SU-DHL-6 (cell line): ENCODE data around the gene HELZ.

Experiments used
- H2AFZ ChIP-seq: fragments of 200-600 bp; sonication (generic); 2 replicates; pipeline ENCODE4 v1.6.1; 2014; ENCODE audit warnings: low read depth, mild to moderate bottlenecking, moderate library complexity, mixed read lengths, antibody characterized with exemption, low read length; ENCODE audit not compliant: severe bottlenecking
- H3F3A ChIP-seq: fragments of 200-600 bp; shearing (Covaris generic); 2 replicates; pipeline ENCODE4 v1.6.0; 2016; ENCODE audit warnings: antibody characterized with exemption, mild to moderate bottlenecking; ENCODE audit not compliant: insufficient read depth
- H3K27ac ChIP-seq: fragments of 200-600 bp; sonication (generic); 2 replicates; pipeline ENCODE4 v1.5.1; 2016; ENCODE audit warnings: low read depth, mild to moderate bottlenecking, low read length, moderate library complexity, mixed read lengths
- H3K27me3 ChIP-seq: fragments of 200-600 bp; sonication (generic), shearing (Covaris generic); 2 replicates; pipeline ENCODE4 v1.6.0; 2014; ENCODE audit warnings: mild to moderate bottlenecking, low read length
- H3K36me3 ChIP-seq: fragments of 200-600 bp; sonication (generic); 2 replicates; pipeline ENCODE4 v1.6.1; 2014; ENCODE audit warnings: mild to moderate bottlenecking, low read length, mixed read lengths
- H3K4me2 ChIP-seq: fragments of 300-600, 200-600 bp; shearing (Covaris generic), sonication (generic); 2 replicates; pipeline ENCODE4 v1.6.0; 2014; ENCODE audit warnings: low read length, low read depth, mild to moderate bottlenecking; ENCODE audit not compliant: poor library complexity, severe bottlenecking
- H3K4me3 ChIP-seq: fragments of 200-600 bp; sonication (generic); 2 replicates; pipeline ENCODE4 v1.5.1; 2014; ENCODE audit warnings: antibody characterized with exemption, low read length, mild to moderate bottlenecking, mixed read lengths; ENCODE audit not compliant: insufficient read depth, poor library complexity, severe bottlenecking
- H3K79me2 ChIP-seq: fragments of 200-600 bp; sonication (generic); 2 replicates; pipeline ENCODE4 v1.6.1; 2014; ENCODE audit warnings: mild to moderate bottlenecking, low read length, moderate library complexity; ENCODE audit not compliant: insufficient read depth
- H3K9ac ChIP-seq: fragments of 200-600 bp; sonication (generic); 2 replicates; pipeline ENCODE4 v1.7.0; 2014; ENCODE audit warnings: mild to moderate bottlenecking, low read length
- H3K9me2 ChIP-seq: fragments of 200-600 bp; sonication (generic); replicated peaks from 2 replicates; pipeline ENCODE4 v1.6.1; 2014; ENCODE audit warnings: low read length; ENCODE audit not compliant: insufficient read depth
- H3K9me3 ChIP-seq: fragments of 200-600 bp; sonication (generic); 2 replicates; pipeline ENCODE4 v1.6.1; 2014; ENCODE audit warnings: low read length, mixed read lengths; ENCODE audit not compliant: insufficient read depth
- H4K20me1 ChIP-seq: fragments of 200-600 bp; sonication (generic); 2 replicates; pipeline ENCODE4 v1.6.1; 2014; ENCODE audit warnings: low read depth, mild to moderate bottlenecking, antibody characterized with exemption, low read length, moderate library complexity, mixed read lengths
- EZH2phosphoT487 ChIP-seq: fragments of 200-600 bp; sonication (generic), shearing (Covaris generic); conservative IDR thresholded peaks from 2 replicates; pipeline ENCODE4 v1.6.1; 2018; ENCODE audit warnings: mild to moderate bottlenecking, antibody characterized with exemption, low read length, moderate library complexity, mixed read lengths
- TF ChIP-seq, protein P1 (sequence below): fragments of 200-600 bp; sonication (generic); IDR thresholded peaks from one replicate; pipeline ENCODE4 v1.5.1; 2017; ENCODE audit warnings: antibody characterized with exemption, mild to moderate bottlenecking, low read length, moderate library complexity; ENCODE audit not compliant: insufficient read depth, poor library complexity, severe bottlenecking

Gene HELZ

DNA sequence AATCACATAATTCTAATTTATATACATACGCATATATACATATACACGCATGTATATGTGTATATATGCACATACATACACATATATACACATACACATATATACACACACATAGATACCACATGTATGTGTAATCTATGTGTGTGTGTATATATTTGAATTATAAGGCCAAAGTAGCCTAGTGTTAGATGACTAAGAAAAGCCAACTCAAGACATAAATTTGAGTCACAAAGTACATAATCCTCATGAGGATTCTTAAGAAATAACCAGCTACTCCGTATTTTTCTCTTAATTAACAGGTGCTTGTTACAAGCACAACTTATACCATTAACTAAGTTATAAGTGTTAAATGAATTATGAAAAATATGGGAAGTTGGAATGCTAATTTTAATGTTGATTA is 115.7 kb downstream of the HELZ start:
- no peaks in the 10 kb centered on the region for H3K9me2 ChIP-seq
- no peaks in the 10 kb centered on the region for H3K27me3 ChIP-seq
- no peak overlapping the region for H3K4me2 ChIP-seq
- H2AFZ ChIP-seq = no peak overlapping the region
- H3K36me3 ChIP-seq = peaks cover 17% of the 10 kb centered on the region
- no peaks in the 10 kb centered on the region for H4K20me1 ChIP-seq
- no peak overlapping the region for H3K27ac ChIP-seq
- TF ChIP-seq, protein P1, sequence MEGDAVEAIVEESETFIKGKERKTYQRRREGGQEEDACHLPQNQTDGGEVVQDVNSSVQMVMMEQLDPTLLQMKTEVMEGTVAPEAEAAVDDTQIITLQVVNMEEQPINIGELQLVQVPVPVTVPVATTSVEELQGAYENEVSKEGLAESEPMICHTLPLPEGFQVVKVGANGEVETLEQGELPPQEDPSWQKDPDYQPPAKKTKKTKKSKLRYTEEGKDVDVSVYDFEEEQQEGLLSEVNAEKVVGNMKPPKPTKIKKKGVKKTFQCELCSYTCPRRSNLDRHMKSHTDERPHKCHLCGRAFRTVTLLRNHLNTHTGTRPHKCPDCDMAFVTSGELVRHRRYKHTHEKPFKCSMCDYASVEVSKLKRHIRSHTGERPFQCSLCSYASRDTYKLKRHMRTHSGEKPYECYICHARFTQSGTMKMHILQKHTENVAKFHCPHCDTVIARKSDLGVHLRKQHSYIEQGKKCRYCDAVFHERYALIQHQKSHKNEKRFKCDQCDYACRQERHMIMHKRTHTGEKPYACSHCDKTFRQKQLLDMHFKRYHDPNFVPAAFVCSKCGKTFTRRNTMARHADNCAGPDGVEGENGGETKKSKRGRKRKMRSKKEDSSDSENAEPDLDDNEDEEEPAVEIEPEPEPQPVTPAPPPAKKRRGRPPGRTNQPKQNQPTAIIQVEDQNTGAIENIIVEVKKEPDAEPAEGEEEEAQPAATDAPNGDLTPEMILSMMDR = no peak
- no peak for TF ChIP-seq EZH2phosphoT487
- no peak overlapping the region for H3K9ac ChIP-seq
- H3K9me3 ChIP-seq = no peaks in the 10 kb centered on the region; the same call in 1 of the 2 replicates
- H3K79me2 ChIP-seq = no peaks in the 10 kb centered on the region
- H3K4me3 ChIP-seq = no peak overlapping the region
- no peaks in the 10 kb centered on the region for H3F3A ChIP-seq

DNA sequence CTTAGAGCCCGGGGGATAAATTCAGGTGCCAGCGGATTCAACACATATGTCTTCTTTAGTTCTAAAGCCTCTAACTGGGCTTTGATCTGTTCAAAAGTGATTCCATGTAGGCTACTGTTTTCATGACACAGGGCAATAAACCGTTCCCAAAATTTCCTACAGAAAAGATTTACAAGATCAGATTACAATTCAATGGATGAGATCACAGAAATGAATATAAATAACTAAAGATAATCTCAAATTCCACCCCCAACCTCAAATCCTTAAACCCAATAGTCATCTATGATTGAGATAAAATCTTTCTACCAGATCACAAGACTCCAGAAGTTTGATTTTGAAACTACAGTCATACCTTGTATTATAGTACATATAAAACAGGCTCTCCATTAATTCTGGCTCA is 116.3 kb downstream of the HELZ start:
- H4K20me1 ChIP-seq = no peaks in the 10 kb centered on the region
- H3F3A ChIP-seq = no peaks in the 10 kb centered on the region
- no peaks in the 10 kb centered on the region for H3K79me2 ChIP-seq
- H3K36me3 ChIP-seq = peaks cover 23% of the 10 kb centered on the region
- no peaks in the 10 kb centered on the region; the same call in 1 of the 2 replicates for H3K9me3 ChIP-seq
- no peaks in the 10 kb centered on the region for H3K27me3 ChIP-seq
- no peak overlapping the region for H2AFZ ChIP-seq
- H3K4me3 ChIP-seq = no peak overlapping the region
- no peak for TF ChIP-seq EZH2phosphoT487
- TF ChIP-seq, protein P1 = no peak
- H3K27ac ChIP-seq = no peak overlapping the region
- H3K4me2 ChIP-seq = no peak overlapping the region
- H3K9me2 ChIP-seq = no peaks in the 10 kb centered on the region
- no peak overlapping the region for H3K9ac ChIP-seq

DNA sequence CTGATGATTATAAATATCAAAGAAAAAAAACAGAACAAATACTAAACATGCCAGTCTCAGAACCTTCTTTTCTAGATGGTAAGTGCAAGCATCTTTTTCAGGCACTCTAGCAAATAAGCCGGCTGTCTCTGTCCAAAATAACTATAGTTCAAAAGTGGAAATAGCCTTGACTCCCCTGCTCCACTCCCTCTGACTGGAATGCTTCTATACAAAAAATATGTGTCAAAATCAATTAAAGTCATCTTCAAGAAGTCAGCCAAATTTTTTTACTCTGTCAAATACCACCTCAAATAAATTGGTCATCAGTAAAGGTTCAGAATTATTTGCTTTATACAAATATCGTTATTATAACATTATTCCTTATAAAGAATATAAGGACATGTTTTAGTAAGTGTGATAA is 117.1 kb downstream of the HELZ start:
- no peaks in the 10 kb centered on the region for H3F3A ChIP-seq
- H4K20me1 ChIP-seq = no peaks in the 10 kb centered on the region
- H3K9me2 ChIP-seq = no peaks in the 10 kb centered on the region
- no peak overlapping the region for H2AFZ ChIP-seq
- H3K9me3 ChIP-seq = no peaks in the 10 kb centered on the region; the same call in 1 of the 2 replicates
- H3K4me3 ChIP-seq = no peak overlapping the region
- peaks cover 31% of the 10 kb centered on the region for H3K36me3 ChIP-seq
- H3K79me2 ChIP-seq = no peaks in the 10 kb centered on the region
- TF ChIP-seq, protein P1 = no peak
- no peak for TF ChIP-seq EZH2phosphoT487
- no peak overlapping the region for H3K9ac ChIP-seq
- no peak overlapping the region for H3K4me2 ChIP-seq
- no peaks in the 10 kb centered on the region for H3K27me3 ChIP-seq
- H3K27ac ChIP-seq = no peak overlapping the region
